ENCODE measurements around the gene RAMP1.
"Not testable (repeated sequence)": the region's sequence is repeated elsewhere in the genome, so short reads cannot be mapped to it uniquely, and the experiment has no call there.

RAMP1 gene

GRCh38 chr2:237943395-237944094, 84.1 kb downstream of the RAMP1 start:
- H3K79me1 ChIP-seq (ENCODE audit: low read length): no peaks in the 10 kb centered on the region
- no peak overlapping the region for H4K8ac ChIP-seq (ENCODE audit: low read depth, low read length)
- H4K91ac ChIP-seq (ENCODE audit: low read depth, low read length): no peak overlapping the region
- no peak overlapping the region for H3K23ac ChIP-seq (ENCODE audit: low read length)
- no peak overlapping the region for H3K4me2 ChIP-seq (ENCODE audit: low read length)
- H3K14ac ChIP-seq (ENCODE audit: low read length): no peak overlapping the region
- H2BK12ac ChIP-seq (ENCODE audit: low read length): no peak overlapping the region
- DNase-seq: no peak
- H2BK5ac ChIP-seq (ENCODE audit: low read depth, low read length, poor library complexity): no peak overlapping the region
- H3K4me3 ChIP-seq (ENCODE audit: low read depth, low read length): no peak overlapping the region
- H4K12ac ChIP-seq (ENCODE audit: low read depth, low read length): no peak overlapping the region
- no peak overlapping the region for H3K27ac ChIP-seq (ENCODE audit: low read depth, low read length)
- no peaks in the 10 kb centered on the region for H3K27me3 ChIP-seq (ENCODE audit: insufficient read depth, low read length)
- H2AK5ac ChIP-seq (ENCODE audit: low read length): no peak overlapping the region
- H3K18ac ChIP-seq (ENCODE audit: low read length): no peak overlapping the region
- H3K9ac ChIP-seq (ENCODE audit: low read length): no peak overlapping the region
- H3K36me3 ChIP-seq (ENCODE audit: control insufficient read depth in 1 of 2, insufficient read depth in 2 of 2, low read length in 2 of 2): no peaks in the 10 kb centered on the region
- WGBS (ENCODE audit: extremely low coverage, insufficient coverage, insufficient read length): no CpG with 5 or more reads among the region's 7 CpGs
- H3K9me3 ChIP-seq (ENCODE audit: insufficient read depth, low read depth, low read length): peaks cover 24% of the 10 kb centered on the region
- no peak overlapping the region for H2BK120ac ChIP-seq (ENCODE audit: insufficient read depth, low read length, poor library complexity)
- no peak overlapping the region for H2AFZ ChIP-seq (ENCODE audit: insufficient read depth, low read length, poor library complexity)
- H3K4ac ChIP-seq (ENCODE audit: low read depth, low read length): no peak overlapping the region
- no peaks in the 10 kb centered on the region for H3K79me2 ChIP-seq (ENCODE audit: control insufficient read depth, insufficient read depth, low read length, poor library complexity)
- H3K4me1 ChIP-seq (ENCODE audit: control insufficient read depth in 1 of 2, insufficient read depth in 2 of 2, low read length in 2 of 2): peaks cover 2 to 7% of the 10 kb centered on the region in 2 experiments

- Histone ChIP-seq H3K9me3 (ENCODE audit: insufficient read depth, low read depth, low read length) (peaks cover 24% of the 10 kb centered on the region), H3K4me2 (ENCODE audit: low read length) (no peak overlapping the region), H3K79me1 (ENCODE audit: low read length) (no peaks in the 10 kb centered on the region), H3K79me2 (ENCODE audit: control insufficient read depth, insufficient read depth, low read length, poor library complexity) (no peaks in the 10 kb centered on the region), H3K27me3 (ENCODE audit: insufficient read depth, low read length) (no peaks in the 10 kb centered on the region), H4K12ac (ENCODE audit: low read depth, low read length) (no peak overlapping the region), H3K36me3 (ENCODE audit: control insufficient read depth in 1 of 2, insufficient read depth in 2 of 2, low read length in 2 of 2) (no peaks in the 10 kb centered on the region), H3K14ac (ENCODE audit: low read length) (no peak overlapping the region), H3K27ac (ENCODE audit: low read depth, low read length) (no peak overlapping the region), H4K8ac (ENCODE audit: low read depth, low read length) (no peak overlapping the region), H2BK120ac (ENCODE audit: insufficient read depth, low read length, poor library complexity) (no peak overlapping the region), H3K18ac (ENCODE audit: low read length) (no peak overlapping the region), H2BK5ac (ENCODE audit: low read depth, low read length, poor library complexity) (no peak overlapping the region), H4K91ac (ENCODE audit: low read depth, low read length) (no peak overlapping the region), H2BK12ac (ENCODE audit: low read length) (no peak overlapping the region), H3K23ac (ENCODE audit: low read length) (no peak overlapping the region), H3K4me1 (ENCODE audit: control insufficient read depth in 1 of 2, insufficient read depth in 2 of 2, low read length in 2 of 2) (peaks cover 2 to 7% of the 10 kb centered on the region in 2 experiments), H3K9ac (ENCODE audit: low read length) (no peak overlapping the region), H3K4me3 (ENCODE audit: low read depth, low read length) (no peak overlapping the region), H2AK5ac (ENCODE audit: low read length) (no peak overlapping the region), H2AFZ (ENCODE audit: insufficient read depth, low read length, poor library complexity) (no peak overlapping the region), H3K4ac (ENCODE audit: low read depth, low read length) (no peak overlapping the region)
- no CpG with 5 or more reads among the region's 4 CpGs for WGBS (ENCODE audit: extremely low coverage, insufficient coverage, insufficient read length)
- DNase-seq: no peak
Observed at GRCh38 chr2:237944302-237944701, 84.9 kb downstream of the RAMP1 start.

GRCh38 chr2:237946423-237946822, 87.0 kb downstream of the RAMP1 start:
- Histone ChIP-seq H3K14ac (ENCODE audit: low read length) (no peak overlapping the region), H3K4me3 (ENCODE audit: low read depth, low read length) (no peak overlapping the region), H3K9ac (ENCODE audit: low read length) (no peak overlapping the region), H3K79me2 (ENCODE audit: control insufficient read depth, insufficient read depth, low read length, poor library complexity) (no peaks in the 10 kb centered on the region), H2BK5ac (ENCODE audit: low read depth, low read length, poor library complexity) (no peak overlapping the region), H3K79me1 (ENCODE audit: low read length) (no peaks in the 10 kb centered on the region), H3K9me3 (ENCODE audit: insufficient read depth, low read depth, low read length) (peaks cover 24% of the 10 kb centered on the region), H4K8ac (ENCODE audit: low read depth, low read length) (no peak overlapping the region), H2AK5ac (ENCODE audit: low read length) (no peak overlapping the region), H3K4me2 (ENCODE audit: low read length) (no peak overlapping the region), H3K23ac (ENCODE audit: low read length) (no peak overlapping the region), H2BK120ac (ENCODE audit: insufficient read depth, low read length, poor library complexity) (no peak overlapping the region), H3K4me1 (ENCODE audit: control insufficient read depth in 1 of 2, insufficient read depth in 2 of 2, low read length in 2 of 2) (peaks cover 0 to 7% of the 10 kb centered on the region in 2 experiments), H3K4ac (ENCODE audit: low read depth, low read length) (no peak overlapping the region), H3K27me3 (ENCODE audit: insufficient read depth, low read length) (no peaks in the 10 kb centered on the region), H4K12ac (ENCODE audit: low read depth, low read length) (no peak overlapping the region), H2BK12ac (ENCODE audit: low read length) (no peak overlapping the region), H4K91ac (ENCODE audit: low read depth, low read length) (no peak overlapping the region), H3K36me3 (ENCODE audit: control insufficient read depth in 1 of 2, insufficient read depth in 2 of 2, low read length in 2 of 2) (no peaks in the 10 kb centered on the region), H3K27ac (ENCODE audit: low read depth, low read length) (no peak overlapping the region), H3K18ac (ENCODE audit: low read length) (no peak overlapping the region), H2AFZ (ENCODE audit: insufficient read depth, low read length, poor library complexity) (no peak overlapping the region)
- no CpG with 5 or more reads among the region's 1 CpG for WGBS (ENCODE audit: extremely low coverage, insufficient coverage, insufficient read length)
- DNase-seq: no peak

GRCh38 chr2:237951354-237951753, 91.9 kb downstream of the RAMP1 start:
- not testable (repeated sequence) for H3K18ac ChIP-seq (ENCODE audit: low read length); H3K14ac ChIP-seq (ENCODE audit: low read length); H3K27ac ChIP-seq (ENCODE audit: low read depth, low read length); H2BK5ac ChIP-seq (ENCODE audit: low read depth, low read length, poor library complexity); H3K4me2 ChIP-seq (ENCODE audit: low read length); H2AFZ ChIP-seq (ENCODE audit: insufficient read depth, low read length, poor library complexity); H4K8ac ChIP-seq (ENCODE audit: low read depth, low read length); H3K23ac ChIP-seq (ENCODE audit: low read length); H2BK12ac ChIP-seq (ENCODE audit: low read length); H4K12ac ChIP-seq (ENCODE audit: low read depth, low read length); H3K36me3 ChIP-seq (ENCODE audit: control insufficient read depth in 1 of 2, insufficient read depth in 2 of 2, low read length in 2 of 2); H2BK120ac ChIP-seq (ENCODE audit: insufficient read depth, low read length, poor library complexity); H3K9me3 ChIP-seq (ENCODE audit: insufficient read depth, low read depth, low read length); H2AK5ac ChIP-seq (ENCODE audit: low read length); H3K4ac ChIP-seq (ENCODE audit: low read depth, low read length); H3K79me2 ChIP-seq (ENCODE audit: control insufficient read depth, insufficient read depth, low read length, poor library complexity); DNase-seq; H3K9ac ChIP-seq (ENCODE audit: low read length); H4K91ac ChIP-seq (ENCODE audit: low read depth, low read length); H3K4me3 ChIP-seq (ENCODE audit: low read depth, low read length); H3K79me1 ChIP-seq (ENCODE audit: low read length); H3K4me1 ChIP-seq (ENCODE audit: control insufficient read depth in 1 of 2, insufficient read depth in 2 of 2, low read length in 2 of 2)
- peaks cover 12% of the 10 kb centered on the region for H3K27me3 ChIP-seq (ENCODE audit: insufficient read depth, low read length)
- no CpG with 5 or more reads among the region's 4 CpGs for WGBS (ENCODE audit: extremely low coverage, insufficient coverage, insufficient read length)
